ENCODE measurements around the gene ANO1. TPM values are rescaled to one million over a fixed set of nuclear protein-coding genes. Genes with fewer than 3 reads are reported as not detected.
A peak's percentile ranks its signal among the peaks of the same experiment; 100 is the strongest.

ANO1 gene
- total RNA-seq, 1 donor from 2014 or later, result 14.9 TPM

DNA sequence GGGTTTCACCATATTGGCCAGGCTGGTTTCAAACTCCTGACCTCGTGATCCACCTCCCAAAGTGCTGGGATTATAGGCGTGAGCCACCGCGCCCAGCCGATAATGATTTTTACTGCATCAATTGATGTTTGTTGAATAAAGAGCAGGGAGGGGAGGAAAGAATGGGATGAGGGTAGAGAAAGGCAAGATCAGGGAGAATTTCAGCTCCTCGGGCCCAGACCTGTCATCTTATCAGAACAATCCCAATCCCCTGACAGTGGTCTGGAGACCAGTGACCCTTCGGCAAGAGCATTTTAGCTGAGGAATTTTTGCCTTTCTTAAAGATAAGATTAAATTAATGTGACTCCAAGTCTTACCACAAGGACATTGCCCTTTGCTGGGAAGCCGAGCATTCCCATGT, 15.0 kb upstream of the ANO1 start:
- H3K9me3 Mint-ChIP-seq, result peaks cover under 1% of the 10 kb centered on the region
- peaks cover 28% of the 10 kb centered on the region for H3K4me1 Mint-ChIP-seq (ENCODE audit: unreplicated experiment)
- H3K27me3 Mint-ChIP-seq, result peaks cover 5% of the 10 kb centered on the region
- no peaks in the 10 kb centered on the region for H3K36me3 Mint-ChIP-seq
- H3K4me3 Mint-ChIP-seq, result no peak overlapping the region
- no peak for DNase-seq (ENCODE audit: extremely low spot score, unreplicated experiment)
- TF ChIP-seq, protein P1, sequence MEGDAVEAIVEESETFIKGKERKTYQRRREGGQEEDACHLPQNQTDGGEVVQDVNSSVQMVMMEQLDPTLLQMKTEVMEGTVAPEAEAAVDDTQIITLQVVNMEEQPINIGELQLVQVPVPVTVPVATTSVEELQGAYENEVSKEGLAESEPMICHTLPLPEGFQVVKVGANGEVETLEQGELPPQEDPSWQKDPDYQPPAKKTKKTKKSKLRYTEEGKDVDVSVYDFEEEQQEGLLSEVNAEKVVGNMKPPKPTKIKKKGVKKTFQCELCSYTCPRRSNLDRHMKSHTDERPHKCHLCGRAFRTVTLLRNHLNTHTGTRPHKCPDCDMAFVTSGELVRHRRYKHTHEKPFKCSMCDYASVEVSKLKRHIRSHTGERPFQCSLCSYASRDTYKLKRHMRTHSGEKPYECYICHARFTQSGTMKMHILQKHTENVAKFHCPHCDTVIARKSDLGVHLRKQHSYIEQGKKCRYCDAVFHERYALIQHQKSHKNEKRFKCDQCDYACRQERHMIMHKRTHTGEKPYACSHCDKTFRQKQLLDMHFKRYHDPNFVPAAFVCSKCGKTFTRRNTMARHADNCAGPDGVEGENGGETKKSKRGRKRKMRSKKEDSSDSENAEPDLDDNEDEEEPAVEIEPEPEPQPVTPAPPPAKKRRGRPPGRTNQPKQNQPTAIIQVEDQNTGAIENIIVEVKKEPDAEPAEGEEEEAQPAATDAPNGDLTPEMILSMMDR (conservative IDR thresholded peaks at IDR 0.05), result no peak
- no peak overlapping the region for H3K27ac Mint-ChIP-seq

DNA sequence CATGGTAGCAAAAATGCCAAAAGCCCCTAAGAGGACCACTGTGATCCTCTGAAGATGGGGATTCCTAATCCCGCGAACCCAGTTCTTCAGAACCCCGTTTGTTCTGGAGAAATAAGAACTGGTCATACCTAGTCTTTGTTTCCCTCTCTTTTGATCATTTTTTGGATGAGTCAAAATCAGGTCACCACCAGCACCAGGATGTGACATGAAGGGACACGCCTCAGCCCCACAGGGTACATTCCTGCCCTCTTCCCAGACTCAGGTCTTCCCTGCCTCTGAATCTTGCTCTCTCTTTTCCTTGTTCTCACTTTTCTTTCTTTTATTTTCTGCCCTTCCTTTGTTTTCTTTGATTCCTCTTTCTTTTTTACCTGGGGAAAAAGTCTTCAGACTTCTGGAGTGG, 14.6 kb upstream of the ANO1 start:
- TF ChIP-seq, protein P1 (conservative IDR thresholded peaks at IDR 0.05), result no peak
- H3K27me3 Mint-ChIP-seq, result peaks cover 8% of the 10 kb centered on the region
- H3K27ac Mint-ChIP-seq, result peak overlapping the region; percentile 36
- H3K4me3 Mint-ChIP-seq, result no peak overlapping the region
- peaks cover 33% of the 10 kb centered on the region for H3K4me1 Mint-ChIP-seq (ENCODE audit: unreplicated experiment)
- H3K36me3 Mint-ChIP-seq, result peaks cover 3% of the 10 kb centered on the region
- no peaks in the 10 kb centered on the region for H3K9me3 Mint-ChIP-seq
- peak; percentile 8 for DNase-seq (ENCODE audit: extremely low spot score, unreplicated experiment)

GRCh38 chr11:70064008-70064725, 13.9 kb upstream of the ANO1 start:
- peak overlapping the region; percentile 2 for H3K4me3 Mint-ChIP-seq
- H3K27me3 Mint-ChIP-seq, result peaks cover 8% of the 10 kb centered on the region
- H3K9me3 Mint-ChIP-seq, result no peaks in the 10 kb centered on the region
- DNase-seq (ENCODE audit: extremely low spot score, unreplicated experiment), result peak; percentile 37
- peak overlapping the region; percentile 38 for H3K27ac Mint-ChIP-seq
- peaks cover 3% of the 10 kb centered on the region for H3K36me3 Mint-ChIP-seq
- peaks cover 33% of the 10 kb centered on the region for H3K4me1 Mint-ChIP-seq (ENCODE audit: unreplicated experiment)
- TF ChIP-seq, protein P1 (conservative IDR thresholded peaks at IDR 0.05), result no peak

DNA sequence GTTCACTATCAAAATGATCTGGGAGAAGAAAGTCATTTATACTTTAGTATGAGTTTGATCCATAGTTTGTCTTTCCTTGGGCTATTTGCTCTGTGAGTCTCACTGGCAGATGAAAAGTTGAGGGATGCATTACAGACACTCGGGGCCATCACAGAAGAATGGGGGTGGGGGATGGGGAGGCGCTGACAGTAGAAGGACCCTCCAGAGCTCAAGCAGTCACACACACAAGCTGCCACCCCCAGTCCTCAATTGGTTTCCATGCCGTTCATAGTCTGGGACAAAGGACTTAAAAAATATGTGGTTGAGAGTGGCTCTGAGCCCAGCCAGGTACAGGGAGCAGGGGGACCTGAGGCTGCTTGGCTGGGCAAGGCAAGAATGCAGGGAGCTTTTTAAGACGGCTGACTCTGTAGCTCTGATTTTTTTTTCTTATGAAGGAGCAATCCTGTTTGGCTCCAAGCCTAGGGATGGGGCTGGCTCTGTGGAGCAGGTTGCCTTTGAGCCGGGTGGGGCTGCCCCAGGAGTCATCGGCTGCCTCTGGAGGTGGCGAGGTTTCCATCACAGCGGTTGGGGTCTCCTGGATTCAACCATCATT, 13.3 kb upstream of the ANO1 start:
- Mint-ChIP-seq H3K27ac (peak overlapping the region; percentile 38), H3K27me3 (peaks cover 12% of the 10 kb centered on the region), H3K4me3 (peak overlapping the region; percentile 2)

GRCh38 chr11:70065318-70066135, 12.6 kb upstream of the ANO1 start:
- Mint-ChIP-seq H3K27ac (peak overlapping the region; percentile 38), H3K27me3 (peaks cover 12% of the 10 kb centered on the region), H3K9me3 (no peaks in the 10 kb centered on the region), H3K4me1 (ENCODE audit: unreplicated experiment) (peaks cover 33% of the 10 kb centered on the region), H3K36me3 (peaks cover 3% of the 10 kb centered on the region), H3K4me3 (no peak overlapping the region)
- peak; percentile 63 for DNase-seq (ENCODE audit: extremely low spot score, unreplicated experiment)
- TF ChIP-seq, protein P1 (conservative IDR thresholded peaks at IDR 0.05), result no peak

More for the DNA sequence above, 13.3 kb upstream of the ANO1 start:
- DNase-seq (ENCODE audit: extremely low spot score, unreplicated experiment), result no peak
- H3K9me3 Mint-ChIP-seq, result no peaks in the 10 kb centered on the region
- H3K4me1 Mint-ChIP-seq (ENCODE audit: unreplicated experiment), result peaks cover 33% of the 10 kb centered on the region
- H3K36me3 Mint-ChIP-seq, result peaks cover 3% of the 10 kb centered on the region
- TF ChIP-seq, protein P1 (conservative IDR thresholded peaks at IDR 0.05), result no peak
